Measurements from ENCODE around the gene NFKBIB. TPM values are rescaled to one million over a fixed set of nuclear protein-coding genes. Genes with fewer than 3 reads are reported as not detected.
A peak's percentile ranks its signal among the peaks of the same experiment; 100 is the strongest.

NFKBIB gene
- total RNA-seq, 1 experiment from 2014 or later: 39.8 TPM

DNA sequence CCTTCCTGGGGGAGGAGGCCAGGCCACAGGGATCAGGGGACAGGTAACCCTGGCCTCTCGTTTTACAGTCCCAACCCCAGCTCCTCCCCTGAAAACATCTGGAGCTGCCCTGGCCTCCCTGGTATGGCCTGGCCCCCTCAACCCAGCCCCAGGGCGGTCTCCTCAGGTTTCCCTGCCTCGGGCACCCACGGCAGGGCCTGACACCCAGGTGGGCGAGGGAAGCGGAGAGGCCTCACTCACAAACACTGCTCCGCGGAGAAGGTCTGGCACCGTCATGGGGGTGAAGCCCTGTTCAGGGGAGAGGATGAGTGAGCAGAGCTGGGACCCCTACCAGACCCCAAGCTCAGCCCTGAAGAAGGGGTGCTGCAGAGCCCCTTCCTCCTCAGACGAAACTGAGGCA lies 18.8 kb downstream of the NFKBIB start (continued):
- TF ChIP-seq, protein P1, sequence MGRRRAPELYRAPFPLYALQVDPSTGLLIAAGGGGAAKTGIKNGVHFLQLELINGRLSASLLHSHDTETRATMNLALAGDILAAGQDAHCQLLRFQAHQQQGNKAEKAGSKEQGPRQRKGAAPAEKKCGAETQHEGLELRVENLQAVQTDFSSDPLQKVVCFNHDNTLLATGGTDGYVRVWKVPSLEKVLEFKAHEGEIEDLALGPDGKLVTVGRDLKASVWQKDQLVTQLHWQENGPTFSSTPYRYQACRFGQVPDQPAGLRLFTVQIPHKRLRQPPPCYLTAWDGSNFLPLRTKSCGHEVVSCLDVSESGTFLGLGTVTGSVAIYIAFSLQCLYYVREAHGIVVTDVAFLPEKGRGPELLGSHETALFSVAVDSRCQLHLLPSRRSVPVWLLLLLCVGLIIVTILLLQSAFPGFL (CRISPR knock-in tag; IDR thresholded peaks at IDR 0.05; ENCODE audit: borderline replicate concordance): no peak

DNA sequence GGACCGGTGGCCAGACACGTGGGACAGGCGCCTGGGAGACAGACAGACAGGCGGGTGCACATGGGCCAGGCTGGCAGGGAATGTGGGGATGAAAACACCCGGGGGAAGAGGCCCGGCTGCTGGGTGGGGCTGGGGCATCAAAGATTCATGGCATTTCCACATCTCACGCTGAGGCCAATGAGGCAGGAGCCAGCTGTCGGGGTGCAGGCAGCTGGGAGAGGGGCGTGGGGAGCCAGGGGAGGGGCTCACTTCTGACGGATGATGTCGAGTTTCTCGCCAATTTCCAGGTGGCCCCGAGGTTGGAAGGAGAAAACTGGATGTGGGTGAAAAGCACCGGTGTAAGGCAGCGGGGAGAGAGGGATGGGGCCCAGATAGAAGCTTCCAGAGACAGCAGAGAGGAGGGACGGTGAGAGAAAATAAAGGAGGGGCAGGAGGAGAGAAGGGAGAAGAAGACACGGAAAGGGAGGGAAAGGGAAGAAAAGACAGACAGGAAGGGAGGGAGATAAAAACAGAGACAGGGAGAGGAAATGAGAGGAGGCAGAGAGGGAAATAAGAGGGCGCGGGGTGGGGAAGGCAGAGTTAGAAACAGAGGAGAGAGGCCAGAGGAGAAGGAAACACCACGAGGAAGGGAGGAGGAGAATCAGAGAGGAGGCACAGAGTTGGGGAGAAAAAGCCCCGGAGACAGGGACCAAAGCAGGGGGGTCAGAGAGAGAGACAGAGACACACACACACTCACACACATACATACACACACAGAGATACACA lies 20.2 kb downstream of the NFKBIB start:
- Mint-ChIP-seq H3K27me3 (ENCODE audit: low read depth) (no peaks in the 10 kb centered on the region), H3K4me3 (no peak overlapping the region), H3K4me1 (no peaks in the 10 kb centered on the region), H3K27ac (no peak overlapping the region), H3K36me3 (peaks cover 28% of the 10 kb centered on the region), H3K9me3 (0 out of 2 replicates have a peak, but pooled peaks cover 4% of the 10 kb centered on the region)
- ATAC-seq (no peak), DNase-seq (ENCODE audit: low spot score) (no peak)
- TF ChIP-seq ELF4 (CRISPR knock-in tag; IDR thresholded peaks at IDR 0.05; ENCODE audit: low read depth): no peak
- TF ChIP-seq NFE2L1 (CRISPR knock-in tag; IDR thresholded peaks at IDR 0.05): no peak
- POLR2A ChIA-PET: no interaction called here
- CTCF ChIA-PET: interaction anchor here (3.6 kb wide), 1 partner anchor 10 kb away, joined by 24 read pairs; the partner anchor contains the start of genes MRPS12 and SARS2

DNA sequence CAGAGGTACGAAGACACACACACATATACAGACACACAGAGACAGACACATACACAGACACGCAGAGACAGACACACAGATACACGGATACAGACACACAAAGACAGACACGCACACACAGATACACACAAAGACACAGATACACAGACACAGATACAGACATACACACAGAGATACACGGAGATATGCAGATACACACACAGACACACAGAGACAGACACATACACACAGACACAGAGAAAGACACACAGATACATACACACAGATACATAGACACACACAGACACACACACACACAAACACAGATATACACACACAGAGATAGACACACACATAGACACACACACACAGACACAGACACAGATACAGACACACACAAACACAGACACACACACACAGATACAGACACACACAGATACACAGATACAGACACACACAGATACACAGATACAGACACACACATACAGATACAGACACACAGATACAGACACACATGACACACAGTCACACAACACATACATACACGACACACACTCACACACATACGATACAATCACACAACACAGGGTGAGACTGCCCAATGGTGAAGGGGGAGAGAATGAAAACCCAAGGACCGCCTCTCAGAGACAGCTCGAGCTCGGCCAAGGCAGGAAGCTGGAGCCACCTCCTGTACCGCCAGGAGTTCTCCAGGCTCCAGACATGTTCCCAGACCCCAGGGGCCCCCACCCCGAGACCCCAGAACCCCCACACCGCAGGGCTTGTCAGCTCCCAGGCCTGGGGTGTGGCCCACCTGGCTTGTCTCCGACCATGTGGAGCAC lies 21.0 kb downstream of the NFKBIB start:
- ATAC-seq (no peak), DNase-seq (ENCODE audit: low spot score) (no peak)
- H3K9me3 Mint-ChIP-seq: 0 out of 2 replicates have a peak, but pooled peaks cover 4% of the 10 kb centered on the region
- ChIA-PET CTCF (interaction anchor here (1.8 kb wide), 1 partner anchor 9 kb away, joined by 10 read pairs; the partner anchor contains the start of genes MRPS12 and SARS2), POLR2A (interaction anchor here (1.0 kb wide), 1 partner anchor 10 kb away, joined by 3 read pairs; the partner anchor contains the start of genes MRPS12 and SARS2)
- no peak for TF ChIP-seq ZNF232 (CRISPR knock-in tag; IDR thresholded peaks at IDR 0.05)
- TF ChIP-seq GTF2I (CRISPR knock-in tag; conservative IDR thresholded peaks at IDR 0.05): no peak
- no peak overlapping the region for H3K4me3 Mint-ChIP-seq
- no peaks in the 10 kb centered on the region for H3K27me3 Mint-ChIP-seq (ENCODE audit: low read depth)
- no peaks in the 10 kb centered on the region for H3K4me1 Mint-ChIP-seq
- peaks cover 34% of the 10 kb centered on the region for H3K36me3 Mint-ChIP-seq
- H3K27ac Mint-ChIP-seq: no peak overlapping the region

DNA sequence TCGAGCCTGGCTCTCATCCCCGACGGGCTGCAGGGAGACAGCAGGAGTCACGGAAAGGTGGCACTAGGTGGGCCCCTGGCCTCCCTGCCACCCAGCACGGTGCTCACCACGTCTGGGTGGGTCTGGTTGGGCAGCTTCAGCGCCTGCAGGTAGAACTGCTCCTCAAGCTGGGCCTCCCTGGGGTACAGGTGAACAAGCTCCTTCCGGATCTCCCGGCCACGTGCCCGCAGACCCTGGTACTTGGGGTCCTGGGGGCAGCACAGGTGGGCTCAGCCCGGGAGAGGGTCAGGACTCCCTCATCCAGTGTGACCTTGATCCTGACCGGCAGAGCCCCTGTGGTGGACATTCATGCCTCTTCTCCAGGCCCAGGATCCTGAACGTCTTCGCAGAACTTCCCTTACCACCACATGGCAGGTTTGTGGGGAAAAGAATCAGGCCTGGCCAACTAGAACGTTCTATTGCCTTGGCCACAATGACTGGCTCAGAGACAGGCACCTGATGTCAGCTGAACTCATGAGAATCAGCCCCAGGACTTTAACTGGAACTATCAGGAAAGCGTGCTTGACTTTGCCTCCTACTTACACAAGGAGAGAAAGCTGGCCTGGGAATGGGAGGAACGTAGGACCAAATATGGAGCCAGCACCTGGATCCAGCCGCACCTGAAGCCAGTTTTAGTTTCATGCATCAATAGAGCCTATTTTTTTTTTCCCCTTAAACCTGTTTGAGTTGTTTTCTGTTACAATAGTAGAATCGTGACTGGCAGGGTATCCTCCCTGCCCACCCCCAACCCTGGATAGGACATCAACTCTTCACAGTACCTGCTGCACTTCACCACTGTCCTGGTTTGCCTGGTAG lies 21.9 kb downstream of the NFKBIB start:
- no peak for TF ChIP-seq CREB1 (CRISPR knock-in tag; IDR thresholded peaks at IDR 0.05)
- TF ChIP-seq, protein P2, sequence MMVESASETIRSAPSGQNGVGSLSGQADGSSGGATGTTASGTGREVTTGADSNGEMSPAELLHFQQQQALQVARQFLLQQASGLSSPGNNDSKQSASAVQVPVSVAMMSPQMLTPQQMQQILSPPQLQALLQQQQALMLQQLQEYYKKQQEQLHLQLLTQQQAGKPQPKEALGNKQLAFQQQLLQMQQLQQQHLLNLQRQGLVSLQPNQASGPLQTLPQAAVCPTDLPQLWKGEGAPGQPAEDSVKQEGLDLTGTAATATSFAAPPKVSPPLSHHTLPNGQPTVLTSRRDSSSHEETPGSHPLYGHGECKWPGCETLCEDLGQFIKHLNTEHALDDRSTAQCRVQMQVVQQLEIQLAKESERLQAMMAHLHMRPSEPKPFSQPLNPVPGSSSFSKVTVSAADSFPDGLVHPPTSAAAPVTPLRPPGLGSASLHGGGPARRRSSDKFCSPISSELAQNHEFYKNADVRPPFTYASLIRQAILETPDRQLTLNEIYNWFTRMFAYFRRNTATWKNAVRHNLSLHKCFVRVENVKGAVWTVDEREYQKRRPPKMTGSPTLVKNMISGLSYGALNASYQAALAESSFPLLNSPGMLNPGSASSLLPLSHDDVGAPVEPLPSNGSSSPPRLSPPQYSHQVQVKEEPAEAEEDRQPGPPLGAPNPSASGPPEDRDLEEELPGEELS (CRISPR knock-in tag; IDR thresholded peaks at IDR 0.05): no peak
- TF ChIP-seq, protein P3, sequence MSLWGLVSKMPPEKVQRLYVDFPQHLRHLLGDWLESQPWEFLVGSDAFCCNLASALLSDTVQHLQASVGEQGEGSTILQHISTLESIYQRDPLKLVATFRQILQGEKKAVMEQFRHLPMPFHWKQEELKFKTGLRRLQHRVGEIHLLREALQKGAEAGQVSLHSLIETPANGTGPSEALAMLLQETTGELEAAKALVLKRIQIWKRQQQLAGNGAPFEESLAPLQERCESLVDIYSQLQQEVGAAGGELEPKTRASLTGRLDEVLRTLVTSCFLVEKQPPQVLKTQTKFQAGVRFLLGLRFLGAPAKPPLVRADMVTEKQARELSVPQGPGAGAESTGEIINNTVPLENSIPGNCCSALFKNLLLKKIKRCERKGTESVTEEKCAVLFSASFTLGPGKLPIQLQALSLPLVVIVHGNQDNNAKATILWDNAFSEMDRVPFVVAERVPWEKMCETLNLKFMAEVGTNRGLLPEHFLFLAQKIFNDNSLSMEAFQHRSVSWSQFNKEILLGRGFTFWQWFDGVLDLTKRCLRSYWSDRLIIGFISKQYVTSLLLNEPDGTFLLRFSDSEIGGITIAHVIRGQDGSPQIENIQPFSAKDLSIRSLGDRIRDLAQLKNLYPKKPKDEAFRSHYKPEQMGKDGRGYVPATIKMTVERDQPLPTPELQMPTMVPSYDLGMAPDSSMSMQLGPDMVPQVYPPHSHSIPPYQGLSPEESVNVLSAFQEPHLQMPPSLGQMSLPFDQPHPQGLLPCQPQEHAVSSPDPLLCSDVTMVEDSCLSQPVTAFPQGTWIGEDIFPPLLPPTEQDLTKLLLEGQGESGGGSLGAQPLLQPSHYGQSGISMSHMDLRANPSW (CRISPR knock-in tag; conservative IDR thresholded peaks at IDR 0.05; ENCODE audit: low read depth): no peak
- ATAC-seq (no peak), DNase-seq (ENCODE audit: low spot score) (no peak)
- H3K36me3 Mint-ChIP-seq: peaks cover 37% of the 10 kb centered on the region
- POLR2A ChIA-PET: interaction anchor here (1.0 kb wide), 1 partner anchor 9 kb away, joined by 3 read pairs; the partner anchor contains the start of genes MRPS12 and SARS2
- peak overlapping the region; percentile 58; the same call in 1 of the 2 replicates for H3K27ac Mint-ChIP-seq
- H3K27me3 Mint-ChIP-seq (ENCODE audit: low read depth): no peaks in the 10 kb centered on the region
- H3K4me1 Mint-ChIP-seq: no peaks in the 10 kb centered on the region
- H3K9me3 Mint-ChIP-seq: 0 out of 2 replicates have a peak, but pooled peaks cover 4% of the 10 kb centered on the region
- CTCF ChIA-PET: interaction anchor here (1.8 kb wide), 1 partner anchor 8 kb away, joined by 10 read pairs; the partner anchor contains the start of genes MRPS12 and SARS2
- H3K4me3 Mint-ChIP-seq: no peak overlapping the region

Data from WTC11 (cell line).